AG09309 (cell line): ENCODE measurements around the gene ST3GAL3.

Experiments used
- DNase-seq: peaks from one replicate; pipeline ENCODE4 v3.0.0-alpha.2; 2010; ENCODE audit warnings: low read depth
- H3K4me3 ChIP-seq: 2 replicates; pipeline ENCODE4 v1.5.1; 2011; ENCODE audit warnings: mild to moderate bottlenecking, low read depth, low read length, moderate library complexity; ENCODE audit not compliant: control insufficient read depth
- CTCF ChIP-seq: IDR thresholded peaks from 2 replicates; pipeline ENCODE4 v1.5.1; 2011; ENCODE audit warnings: mild to moderate bottlenecking, low read depth, low read length, inconsistent platforms; ENCODE audit not compliant: insufficient read depth, control insufficient read depth; ENCODE audit errors: missing control alignments

ST3GAL3 gene

GRCh38 chr1:43821471-43821870 is 114.1 kb downstream of the ST3GAL3 start:
- DNase-seq, result no peak
- no peak for TF ChIP-seq CTCF
- H3K4me3 ChIP-seq, result no peak overlapping the region

DNA sequence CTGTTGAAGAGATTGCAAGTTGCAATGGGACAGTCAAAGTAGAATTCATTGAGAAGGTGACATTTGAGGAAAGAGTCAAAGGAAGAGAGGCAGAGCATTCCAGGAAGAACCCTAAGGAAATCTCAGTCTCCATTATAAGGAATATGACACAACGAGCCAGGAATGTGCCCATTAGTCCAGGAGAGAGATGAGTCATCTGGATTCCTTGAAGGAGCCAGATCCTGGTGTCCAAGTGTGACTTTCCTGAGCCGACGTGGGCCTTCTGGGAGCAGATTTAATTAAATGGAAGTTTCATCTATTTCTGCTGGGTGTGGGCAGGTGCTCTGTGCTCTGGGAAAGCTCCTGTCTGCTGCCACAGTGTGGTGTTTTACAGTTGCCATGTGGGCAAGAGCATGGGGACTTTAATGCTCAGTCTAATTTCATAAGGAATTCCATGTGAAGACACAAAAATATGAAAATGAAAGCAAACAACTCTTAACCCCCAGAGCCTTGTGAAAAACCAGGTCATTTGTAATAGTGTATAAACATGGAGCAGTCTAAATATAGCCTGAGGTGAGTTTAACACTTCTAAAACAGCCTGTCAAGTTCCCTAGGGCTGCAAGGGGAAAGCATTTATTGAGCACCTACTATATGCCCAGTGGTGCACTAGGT is 114.8 kb downstream of the ST3GAL3 start:
- no peak for TF ChIP-seq CTCF
- no peak overlapping the region for H3K4me3 ChIP-seq

DNA sequence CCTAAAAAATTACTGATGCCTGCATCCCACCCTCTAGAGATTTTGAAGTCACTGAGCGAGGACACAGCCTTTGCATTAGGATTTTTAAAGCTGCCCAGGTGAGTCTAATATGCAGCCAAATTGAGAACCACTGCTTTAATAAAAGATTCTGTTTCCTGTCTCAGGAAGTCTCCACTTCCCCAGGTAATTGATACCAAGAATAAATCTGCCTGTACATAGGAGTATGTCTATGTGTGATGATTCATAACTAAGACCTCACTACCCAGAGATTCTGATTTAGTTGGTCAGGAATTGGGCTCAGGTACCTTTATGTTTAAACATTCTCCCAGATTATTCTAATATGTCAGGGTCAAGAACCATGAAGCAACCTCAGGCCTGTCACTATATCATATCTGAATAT is 117.5 kb downstream of the ST3GAL3 start:
- no peak for TF ChIP-seq CTCF
- no peak for DNase-seq
- H3K4me3 ChIP-seq, result no peak overlapping the region

More for the DNA sequence above, 114.8 kb downstream of the ST3GAL3 start:
- DNase-seq, result peak; percentile 74

DNA sequence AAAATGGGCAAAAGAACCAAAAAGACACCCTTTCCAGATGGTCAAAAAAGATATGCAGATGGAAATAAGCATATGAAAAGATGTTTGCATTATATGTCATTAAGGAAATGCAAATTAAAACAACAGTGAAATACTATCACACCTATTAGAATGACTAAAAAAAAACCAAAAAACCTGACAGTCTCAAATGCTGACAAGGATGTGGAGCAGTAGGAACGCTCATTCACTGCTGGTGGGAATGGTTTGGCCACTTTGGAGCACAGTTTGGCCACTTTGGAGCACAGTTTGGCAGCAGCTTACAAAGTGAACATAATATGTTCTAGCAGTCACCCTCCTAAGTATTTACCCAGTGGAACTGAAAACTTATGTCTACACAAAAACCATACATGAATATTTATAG is 121.2 kb downstream of the ST3GAL3 start:
- TF ChIP-seq CTCF, result no peak
- no peak overlapping the region for H3K4me3 ChIP-seq

DNA sequence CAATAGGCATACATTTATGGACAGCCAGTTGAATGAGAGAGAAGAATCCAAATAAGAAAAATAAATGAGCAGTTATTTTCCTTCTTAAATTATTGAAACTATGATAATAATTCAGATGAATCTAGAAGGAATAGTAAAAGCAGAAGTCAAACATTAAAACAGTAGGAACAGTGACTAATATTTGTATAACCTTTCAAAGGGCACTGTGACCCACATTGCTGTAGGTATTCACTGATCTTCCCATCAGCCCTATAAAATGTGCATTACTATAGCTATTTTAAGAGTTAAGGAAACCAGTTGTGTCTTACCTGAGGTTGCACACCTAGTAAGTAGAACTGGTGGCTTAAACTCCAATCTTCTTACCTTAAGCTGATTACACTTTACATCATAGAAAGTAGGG is 123.5 kb downstream of the ST3GAL3 start:
- no peak overlapping the region for H3K4me3 ChIP-seq
- TF ChIP-seq CTCF, result no peak
- DNase-seq, result no peak

More for the DNA sequence above, 121.2 kb downstream of the ST3GAL3 start:
- DNase-seq, result no peak

DNA sequence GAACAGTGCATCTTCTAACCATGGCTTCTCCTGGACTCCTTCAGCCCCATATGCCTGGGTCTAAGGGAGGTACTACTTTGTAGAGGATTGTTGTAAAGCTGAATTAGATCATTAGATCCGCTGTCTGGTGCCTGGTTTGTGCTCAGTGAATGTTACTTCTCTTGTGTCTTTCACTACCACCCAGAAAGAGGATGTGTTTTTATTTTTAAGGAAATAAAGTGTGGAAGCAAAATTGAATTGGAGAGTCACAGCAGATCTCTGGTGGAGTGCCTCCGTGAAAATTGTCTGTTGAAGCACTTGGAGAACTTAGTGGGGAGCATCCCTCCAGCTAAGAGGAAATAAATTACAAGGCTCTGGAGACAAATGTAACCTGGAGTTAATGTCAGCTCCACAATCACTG is 124.5 kb downstream of the ST3GAL3 start:
- H3K4me3 ChIP-seq, result no peak overlapping the region
- no peak for TF ChIP-seq CTCF
- DNase-seq, result no peak
